GDM1 (cell line): ENCODE results near the gene C17orf67.

Experiments
- DNase-seq: peaks from one replicate; lab custom pipeline; 2025; lab: John Stamatoyannopoulos, UW

Gene C17orf67

GRCh38 chr17:56833809-56834379 lies at the start of gene C17orf67, which contains the start of gene DGKE:
Gene C17orf67 (minus strand): TSS chr17:56833920. CDS start chr17:56815810, 18,110 bp downstream.
Gene DGKE (plus strand): TSS chr17:56834151. CDS start chr17:56834796, 645 bp downstream.
- DNase-seq, result peak; percentile 97

GRCh38 chr17:56881685-56882295 lies 48.1 kb upstream of the C17orf67 start:
- no peak for DNase-seq

GRCh38 chr17:56880571-56880970 lies 46.9 kb upstream of the C17orf67 start:
- no peak for DNase-seq

GRCh38 chr17:56880133-56880532 lies 46.4 kb upstream of the C17orf67 start:
- DNase-seq, result no peak

GRCh38 chr17:56879280-56879679 lies 45.6 kb upstream of the C17orf67 start:
- no peak for DNase-seq

- no peak for DNase-seq
Observed at GRCh38 chr17:56876766-56877179, 43.1 kb upstream of the C17orf67 start.

- no peak for DNase-seq
Observed at GRCh38 chr17:56870081-56870651, 36.4 kb upstream of the C17orf67 start.

GRCh38 chr17:56868716-56869115 lies 35.0 kb upstream of the C17orf67 start:
- no peak for DNase-seq

- DNase-seq, result no peak
Observed at GRCh38 chr17:56867948-56868376, 34.2 kb upstream of the C17orf67 start.

GRCh38 chr17:56866496-56866895 lies 32.8 kb upstream of the C17orf67 start:
- no peak for DNase-seq

- DNase-seq, result no peak
Observed at GRCh38 chr17:56866076-56866475, 32.4 kb upstream of the C17orf67 start.

GRCh38 chr17:56863974-56864373 lies 30.3 kb upstream of the C17orf67 start:
- DNase-seq, result no peak

GRCh38 chr17:56861899-56862298 lies 28.2 kb upstream of the C17orf67 start:
- DNase-seq, result no peak

- no peak for DNase-seq
Observed at GRCh38 chr17:56851008-56851407, 17.3 kb upstream of the C17orf67 start.

GRCh38 chr17:56850591-56850990 lies 16.9 kb upstream of the C17orf67 start:
- DNase-seq, result no peak

GRCh38 chr17:56849131-56849530 lies 15.4 kb upstream of the C17orf67 start:
- no peak for DNase-seq

- no peak for DNase-seq
Observed at GRCh38 chr17:56847106-56847505, 13.4 kb upstream of the C17orf67 start.

- no peak for DNase-seq
Observed at GRCh38 chr17:56845934-56846333, 12.2 kb upstream of the C17orf67 start.

GRCh38 chr17:56842577-56842976 lies 8.9 kb upstream of the C17orf67 start:
- no peak for DNase-seq

GRCh38 chr17:56838687-56839086 lies 5.0 kb upstream of the C17orf67 start:
- DNase-seq, result no peak

GRCh38 chr17:56835264-56835585 lies 1.5 kb upstream of the C17orf67 start:
- DNase-seq, result no peak

- DNase-seq, result peak; percentile 55
Observed at GRCh38 chr17:56834380-56835263, 902 bp upstream of the C17orf67 start.
